Keratinocyte (primary cell): ENCODE data around the gene BRIP1. TPM values are rescaled to one million over a fixed set of nuclear protein-coding genes. Genes with fewer than 3 reads are reported as not detected.

Experiments
- DNase-seq: peaks from one replicate; pipeline ENCODE4 v3.0.0-alpha.2; 2011; ENCODE audit warnings: low read depth, missing footprints, low spot score
- FAIRE-seq: peaks from 2 replicates; lab custom pipeline; 2011; peaks lifted over from hg19 to GRCh38; lab: Jason Lieb, UNC
- H2AFZ ChIP-seq: 2 replicates; pipeline ENCODE4 v1.6.0; 2012; ENCODE audit warnings: low read length, control low read depth, inconsistent platforms; ENCODE audit not compliant: control insufficient read depth
- H3K27ac ChIP-seq: 2 replicates; pipeline ENCODE4 v1.5.1; 2011; ENCODE audit warnings: low read length; ENCODE audit not compliant: control insufficient read depth, insufficient read depth
- H3K27me3 ChIP-seq: 3 replicates; pipeline ENCODE4 v1.6.0; 2011; ENCODE audit warnings: low read length; ENCODE audit not compliant: control insufficient read depth, insufficient read depth; ENCODE audit errors: extremely low read depth
- H3K36me3 ChIP-seq, 2 experiments: 2 replicates in 1 of 2; 3 replicates in 1 of 2; pipeline ENCODE4 v1.5.1; 2011; ENCODE audit warnings: low read length in 2 of 2, mild to moderate bottlenecking in 1 of 2; ENCODE audit not compliant: control insufficient read depth in 2 of 2, insufficient read depth in 2 of 2; ENCODE audit errors: extremely low read depth in 1 of 2
- H3K4me1 ChIP-seq: 3 replicates; pipeline ENCODE4 v1.5.1; 2011; ENCODE audit warnings: low read length; ENCODE audit not compliant: control insufficient read depth, insufficient read depth; ENCODE audit errors: extremely low read depth
- H3K4me2 ChIP-seq: 3 replicates; pipeline ENCODE4 v1.6.0; 2011; ENCODE audit warnings: low read depth, low read length; ENCODE audit not compliant: control insufficient read depth, insufficient read depth; ENCODE audit errors: extremely low read depth
- H3K4me3 ChIP-seq, 3 experiments: fragments of 200-600 bp in 1 of 3; sonication (generic) in 1 of 3; 2 replicates in 2 of 3; 3 replicates in 1 of 3; pipeline ENCODE4 v1.5.1; 2011 to 2016; ENCODE audit warnings: low read length in 3 of 3, mild to moderate bottlenecking in 3 of 3, control low read depth in 2 of 3, inconsistent platforms in 1 of 3, low read depth in 1 of 3, mixed read lengths in 1 of 3, mixed run types in 1 of 3, moderate library complexity in 1 of 3; ENCODE audit not compliant: control insufficient read depth in 2 of 3, insufficient read depth in 2 of 3; ENCODE audit errors: extremely low read depth in 1 of 3
- H3K79me2 ChIP-seq: 2 replicates; pipeline ENCODE4 v1.6.0; 2012; ENCODE audit warnings: low read length; ENCODE audit not compliant: control insufficient read depth, insufficient read depth
- H3K9ac ChIP-seq: 3 replicates; pipeline ENCODE4 v1.6.0; 2011; ENCODE audit warnings: low read length; ENCODE audit not compliant: control insufficient read depth, insufficient read depth; ENCODE audit errors: extremely low read depth
- H3K9me1 ChIP-seq: 3 replicates; pipeline ENCODE4 v1.6.0; 2011; ENCODE audit warnings: low read length; ENCODE audit not compliant: control insufficient read depth, insufficient read depth; ENCODE audit errors: extremely low read depth
- H3K9me3 ChIP-seq: 2 replicates; pipeline ENCODE4 v1.5.1; 2012; ENCODE audit warnings: low read depth, low read length; ENCODE audit not compliant: control insufficient read depth
- H4K20me1 ChIP-seq: 3 replicates; pipeline ENCODE4 v1.6.0; 2011; ENCODE audit warnings: low read length; ENCODE audit not compliant: control insufficient read depth, insufficient read depth; ENCODE audit errors: extremely low read depth
- EZH2 ChIP-seq: IDR thresholded peaks from one replicate; pipeline ENCODE4 v1.6.1; 2012; ENCODE audit warnings: inconsistent platforms, mild to moderate bottlenecking, low read length, moderate library complexity
- dilution Hi-C: fragments of 300-500 bp; cut with MboI; formaldehyde crosslinking; loops from one replicate; pipeline ENCODE4 v1.7.0; 2020; ENCODE audit warnings: low sequenced_read_pairs; ENCODE audit not compliant: extremely low pct_ligation_motif_present
- polyA plus RNA-seq, 5 experiments: library from polyadenylated mRNA; depleted of rRNA in 3 of 5; stranded (reverse) in 3 of 5; stranded (forward) in 1 of 5; unstranded in 1 of 5; fragments of >200 nt; gene quantifications; 1 replicate in 1 of 5; 2 replicates in 3 of 5; 3 replicates in 1 of 5; pipeline versions ENCODE4 v1.2.1 to v1.2.3, GENCODE V29; 2011 to 2012; ENCODE audit warnings: missing spikeins in 2 of 5, low read depth in 1 of 5, low replicate concordance in 1 of 5
- TF ChIP-seq, protein P1 (sequence below), 3 experiments: IDR thresholded peaks in 1 of 3; conservative IDR thresholded peaks in 1 of 3; optimal IDR thresholded peaks in 1 of 3; 2 replicates in 2 of 3; 3 replicates in 1 of 3; pipeline versions ENCODE3 to v1.5.1; 2011; ENCODE audit warnings: low read length in 3 of 3, mild to moderate bottlenecking in 3 of 3, moderate library complexity in 2 of 3, control low read depth in 1 of 3, inconsistent platforms in 1 of 3; ENCODE audit not compliant: insufficient read depth in 2 of 3; ENCODE audit errors: extremely low read depth in 1 of 3

Gene BRIP1
- polyA plus RNA-seq, 1 donor (not counting 4 experiments of a cell fraction or from before 2014, with no cell fraction given) = 4.0 TPM

DNA sequence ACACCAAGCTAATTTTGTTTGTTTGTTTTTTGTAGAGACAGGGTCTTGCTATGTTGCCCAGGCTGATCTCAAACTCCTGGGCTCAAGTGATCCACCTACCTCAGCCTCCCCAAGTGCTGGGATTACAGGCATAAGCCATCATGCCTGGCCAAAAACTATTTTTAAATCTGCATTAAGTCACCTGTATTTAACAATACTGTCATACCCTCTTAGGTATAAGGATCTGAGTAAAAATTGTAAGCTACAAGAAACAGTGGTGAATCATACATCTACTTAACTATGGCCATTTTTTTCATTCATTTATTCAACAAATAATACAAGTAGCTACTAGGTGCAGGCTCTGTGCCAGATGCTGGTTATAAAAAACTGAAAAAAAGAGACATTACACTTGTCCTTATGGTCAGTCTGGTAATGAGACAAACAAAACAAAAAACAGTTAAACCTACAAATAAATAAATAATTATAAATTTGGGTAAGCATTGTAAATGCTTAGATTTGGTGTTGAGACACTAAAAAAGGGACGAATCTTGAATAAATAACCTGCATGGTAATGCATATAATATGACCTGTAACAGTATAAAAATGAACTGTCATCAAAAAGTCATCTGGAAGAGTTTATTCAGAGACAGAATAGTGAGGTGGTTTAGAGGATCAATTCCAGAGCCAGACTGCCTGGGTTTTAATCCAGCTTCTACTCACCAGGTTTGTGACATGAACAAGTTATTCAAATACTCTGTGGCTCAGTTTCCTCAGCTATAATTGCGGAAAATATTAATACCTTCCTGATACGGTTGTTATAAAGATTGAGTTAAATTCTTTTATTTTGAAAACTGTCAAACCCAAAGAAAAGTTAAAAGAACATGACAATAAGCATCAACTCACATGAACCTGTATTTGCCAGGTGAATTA lies 26.8 kb downstream of the BRIP1 start:
- TF ChIP-seq, protein P1, sequence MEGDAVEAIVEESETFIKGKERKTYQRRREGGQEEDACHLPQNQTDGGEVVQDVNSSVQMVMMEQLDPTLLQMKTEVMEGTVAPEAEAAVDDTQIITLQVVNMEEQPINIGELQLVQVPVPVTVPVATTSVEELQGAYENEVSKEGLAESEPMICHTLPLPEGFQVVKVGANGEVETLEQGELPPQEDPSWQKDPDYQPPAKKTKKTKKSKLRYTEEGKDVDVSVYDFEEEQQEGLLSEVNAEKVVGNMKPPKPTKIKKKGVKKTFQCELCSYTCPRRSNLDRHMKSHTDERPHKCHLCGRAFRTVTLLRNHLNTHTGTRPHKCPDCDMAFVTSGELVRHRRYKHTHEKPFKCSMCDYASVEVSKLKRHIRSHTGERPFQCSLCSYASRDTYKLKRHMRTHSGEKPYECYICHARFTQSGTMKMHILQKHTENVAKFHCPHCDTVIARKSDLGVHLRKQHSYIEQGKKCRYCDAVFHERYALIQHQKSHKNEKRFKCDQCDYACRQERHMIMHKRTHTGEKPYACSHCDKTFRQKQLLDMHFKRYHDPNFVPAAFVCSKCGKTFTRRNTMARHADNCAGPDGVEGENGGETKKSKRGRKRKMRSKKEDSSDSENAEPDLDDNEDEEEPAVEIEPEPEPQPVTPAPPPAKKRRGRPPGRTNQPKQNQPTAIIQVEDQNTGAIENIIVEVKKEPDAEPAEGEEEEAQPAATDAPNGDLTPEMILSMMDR (optimal IDR thresholded peaks at IDR 0.05 in 1 of 3, IDR thresholded peaks at IDR 0.05 in 1 of 3, conservative IDR thresholded peaks at IDR 0.05 in 1 of 3; ENCODE audit: extremely low read depth in 1 of 3, insufficient read depth in 2 of 3, low read length in 3 of 3) = no peak
- no peak for TF ChIP-seq EZH2
- H3K27me3 ChIP-seq = no peaks in the 10 kb centered on the region
- H3K36me3 ChIP-seq = peaks cover 0 to under 1% of the 10 kb centered on the region in 2 experiments
- no peak overlapping the region for H3K27ac ChIP-seq
- no peak overlapping the region for H2AFZ ChIP-seq
- H3K4me2 ChIP-seq = no peak overlapping the region
- peaks cover 7% of the 10 kb centered on the region for H3K4me1 ChIP-seq
- no peaks in the 10 kb centered on the region for H3K9me1 ChIP-seq
- no peaks in the 10 kb centered on the region for H4K20me1 ChIP-seq
- DNase-seq (no peak), FAIRE-seq (no peak)
- no peaks in the 10 kb centered on the region for H3K9me3 ChIP-seq
- H3K79me2 ChIP-seq = no peaks in the 10 kb centered on the region
- dilution Hi-C loops = no loop called here
- H3K4me3 ChIP-seq = no peak overlapping the region
- no peak overlapping the region for H3K9ac ChIP-seq

DNA sequence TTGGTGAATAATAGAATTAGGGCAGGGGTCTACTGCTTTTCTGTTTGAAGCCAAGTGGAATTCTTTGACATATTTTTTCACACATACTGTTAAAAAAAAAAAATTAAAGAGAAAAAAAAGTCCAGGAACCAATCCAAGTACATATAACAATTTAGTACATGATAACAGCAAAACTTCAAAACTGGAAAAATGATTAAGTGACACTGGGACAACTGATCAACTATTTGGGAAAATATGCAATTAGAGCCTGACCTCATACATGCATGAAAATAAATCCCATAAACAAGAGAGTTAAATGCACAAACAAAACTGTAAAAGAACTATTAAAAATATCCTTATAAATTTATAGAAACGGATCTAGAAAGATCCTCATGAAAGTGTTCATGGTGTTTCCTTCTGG lies 27.7 kb downstream of the BRIP1 start:
- no peak overlapping the region for H3K4me3 ChIP-seq
- no peak overlapping the region for H3K4me2 ChIP-seq
- H3K9ac ChIP-seq = no peak overlapping the region
- H3K4me1 ChIP-seq = peaks cover 7% of the 10 kb centered on the region
- no peaks in the 10 kb centered on the region for H3K27me3 ChIP-seq
- FAIRE-seq = no peak
- no peak for DNase-seq
- dilution Hi-C loops = no loop called here
- no peaks in the 10 kb centered on the region for H3K36me3 ChIP-seq
- TF ChIP-seq, protein P1 (optimal IDR thresholded peaks at IDR 0.05 in 1 of 3, IDR thresholded peaks at IDR 0.05 in 1 of 3, conservative IDR thresholded peaks at IDR 0.05 in 1 of 3; ENCODE audit: extremely low read depth in 1 of 3, insufficient read depth in 2 of 3, low read length in 3 of 3) = no peak
- TF ChIP-seq EZH2 = no peak
- H2AFZ ChIP-seq = no peak overlapping the region
- no peaks in the 10 kb centered on the region for H3K9me1 ChIP-seq
- H3K79me2 ChIP-seq = no peaks in the 10 kb centered on the region
- H3K27ac ChIP-seq = no peak overlapping the region
- H3K9me3 ChIP-seq = no peaks in the 10 kb centered on the region
- H4K20me1 ChIP-seq = no peaks in the 10 kb centered on the region
